Calu3 (cell line): ENCODE results near the gene GSE1. TPM values are rescaled to one million over a fixed set of nuclear protein-coding genes. Genes with fewer than 3 reads are reported as not detected.

Experiments used
- BruUV-seq: library from RNA; stranded (reverse); fragments of 400-500 nt; replicated peaks from 2 replicates; lab custom pipeline; 2021; lab: Mats Ljungman, UMichigan
- CTCF ChIA-PET: fragments of 300-600 bp; sonication (Branson Sonifier 250); formaldehyde crosslinking; loops from one replicate; lab custom pipeline; 2022; ENCODE audit warnings: antibody characterized with exemption; lab: Charles Lee
- DNase-seq: peaks from one replicate; pipeline ENCODE4 v3.0.0; 2022
- H3K27ac Mint-ChIP-seq: one replicate; pipeline ENCODE4 v1.8.0; 2022; ENCODE audit warnings: mixed read lengths; ENCODE audit not compliant: unreplicated experiment
- H3K27me3 Mint-ChIP-seq: one replicate; pipeline ENCODE4 v1.8.0; 2022; ENCODE audit warnings: mixed read lengths; ENCODE audit not compliant: unreplicated experiment
- H3K36me3 Mint-ChIP-seq: one replicate; pipeline ENCODE4 v1.8.0; 2022; ENCODE audit warnings: mild to moderate bottlenecking, moderate library complexity, mixed read lengths; ENCODE audit not compliant: insufficient read depth, unreplicated experiment
- H3K4me1 Mint-ChIP-seq: one replicate; pipeline ENCODE4 v1.8.0; 2022; ENCODE audit warnings: mild to moderate bottlenecking, low read depth, mixed read lengths; ENCODE audit not compliant: unreplicated experiment
- H3K4me3 Mint-ChIP-seq: one replicate; pipeline ENCODE4 v1.8.0; 2022; ENCODE audit warnings: mild to moderate bottlenecking, low read depth, moderate library complexity, mixed read lengths; ENCODE audit not compliant: unreplicated experiment
- H3K9me3 Mint-ChIP-seq: one replicate; pipeline ENCODE4 v1.8.0; 2022; ENCODE audit warnings: low read depth, mixed read lengths; ENCODE audit not compliant: unreplicated experiment
- intact Hi-C: fragments of 100-400 bp; cut with micrococcal nuclease; formaldehyde crosslinking; loops from one replicate; pipeline ENCODE4 v1.10.0; 2022; ENCODE audit not compliant: unreplicated experiment
- total RNA-seq: library from RNA; stranded (reverse); gene quantifications from 2 replicates; pipeline ENCODE4 v1.2.3, GENCODE V29; 2022
- TF ChIP-seq, protein P1 (sequence below): fragments of 200-600 bp; IDR thresholded peaks from one replicate; pipeline ENCODE4 v1.8.0; 2022; ENCODE audit warnings: antibody characterized with exemption; ENCODE audit not compliant: unreplicated experiment

GSE1 gene
- total RNA-seq, 1 experiment from 2014 or later, result 45.3 TPM

GRCh38 chr16:85652431-85653221, 39.5 kb downstream of the GSE1 start:
- Mint-ChIP-seq H3K27ac (peak overlapping the region; percentile 50), H3K36me3 (peaks cover 57% of the 10 kb centered on the region), H3K4me3 (no peak overlapping the region), H3K27me3 (no peaks in the 10 kb centered on the region), H3K9me3 (no peaks in the 10 kb centered on the region), H3K4me1 (peaks cover 19% of the 10 kb centered on the region)
- BruUV-seq, result no TSS peak
- TF ChIP-seq, protein P1, sequence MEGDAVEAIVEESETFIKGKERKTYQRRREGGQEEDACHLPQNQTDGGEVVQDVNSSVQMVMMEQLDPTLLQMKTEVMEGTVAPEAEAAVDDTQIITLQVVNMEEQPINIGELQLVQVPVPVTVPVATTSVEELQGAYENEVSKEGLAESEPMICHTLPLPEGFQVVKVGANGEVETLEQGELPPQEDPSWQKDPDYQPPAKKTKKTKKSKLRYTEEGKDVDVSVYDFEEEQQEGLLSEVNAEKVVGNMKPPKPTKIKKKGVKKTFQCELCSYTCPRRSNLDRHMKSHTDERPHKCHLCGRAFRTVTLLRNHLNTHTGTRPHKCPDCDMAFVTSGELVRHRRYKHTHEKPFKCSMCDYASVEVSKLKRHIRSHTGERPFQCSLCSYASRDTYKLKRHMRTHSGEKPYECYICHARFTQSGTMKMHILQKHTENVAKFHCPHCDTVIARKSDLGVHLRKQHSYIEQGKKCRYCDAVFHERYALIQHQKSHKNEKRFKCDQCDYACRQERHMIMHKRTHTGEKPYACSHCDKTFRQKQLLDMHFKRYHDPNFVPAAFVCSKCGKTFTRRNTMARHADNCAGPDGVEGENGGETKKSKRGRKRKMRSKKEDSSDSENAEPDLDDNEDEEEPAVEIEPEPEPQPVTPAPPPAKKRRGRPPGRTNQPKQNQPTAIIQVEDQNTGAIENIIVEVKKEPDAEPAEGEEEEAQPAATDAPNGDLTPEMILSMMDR, result no peak
- CTCF ChIA-PET, result no interaction called here
- DNase-seq, result peak; percentile 41
- intact Hi-C loops, result no loop called here

DNA sequence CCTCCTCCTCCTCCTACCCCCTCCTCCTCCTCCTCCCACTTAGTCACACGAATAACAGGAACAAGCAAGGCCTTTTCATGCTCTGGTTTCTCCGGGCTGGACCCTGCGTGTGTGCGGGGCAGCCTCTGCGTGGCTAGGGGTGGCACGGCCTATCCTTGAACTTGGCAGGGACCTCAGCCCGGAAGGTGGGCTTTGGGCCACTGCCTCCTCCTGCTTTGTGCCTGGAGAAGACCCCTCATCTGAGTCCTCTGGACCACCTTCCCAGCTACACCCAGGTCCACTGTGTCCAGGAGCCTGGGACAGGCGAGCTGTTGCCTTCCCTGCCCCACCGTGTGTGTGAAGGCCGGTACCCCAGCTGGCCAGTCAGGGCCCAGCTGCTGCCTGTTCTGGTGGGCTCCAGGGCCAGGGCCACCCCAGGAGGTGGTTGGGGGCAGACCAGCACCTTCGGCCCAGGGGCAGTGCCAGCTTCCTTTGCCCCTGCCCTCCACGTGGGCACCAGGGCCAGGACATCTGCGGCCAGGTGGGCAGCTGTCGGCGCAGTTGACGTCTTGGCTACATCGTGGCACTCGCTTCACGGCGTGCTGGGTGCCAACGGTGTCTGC, 40.3 kb downstream of the GSE1 start:
- TF ChIP-seq, protein P1, result no peak
- Mint-ChIP-seq H3K4me1 (peaks cover 19% of the 10 kb centered on the region), H3K27me3 (no peaks in the 10 kb centered on the region), H3K9me3 (no peaks in the 10 kb centered on the region), H3K4me3 (no peak overlapping the region), H3K36me3 (peaks cover 58% of the 10 kb centered on the region), H3K27ac (no peak overlapping the region)
- BruUV-seq, result no TSS peak
- CTCF ChIA-PET, result no interaction called here
- no peak for DNase-seq
- intact Hi-C loops, result no loop called here

DNA sequence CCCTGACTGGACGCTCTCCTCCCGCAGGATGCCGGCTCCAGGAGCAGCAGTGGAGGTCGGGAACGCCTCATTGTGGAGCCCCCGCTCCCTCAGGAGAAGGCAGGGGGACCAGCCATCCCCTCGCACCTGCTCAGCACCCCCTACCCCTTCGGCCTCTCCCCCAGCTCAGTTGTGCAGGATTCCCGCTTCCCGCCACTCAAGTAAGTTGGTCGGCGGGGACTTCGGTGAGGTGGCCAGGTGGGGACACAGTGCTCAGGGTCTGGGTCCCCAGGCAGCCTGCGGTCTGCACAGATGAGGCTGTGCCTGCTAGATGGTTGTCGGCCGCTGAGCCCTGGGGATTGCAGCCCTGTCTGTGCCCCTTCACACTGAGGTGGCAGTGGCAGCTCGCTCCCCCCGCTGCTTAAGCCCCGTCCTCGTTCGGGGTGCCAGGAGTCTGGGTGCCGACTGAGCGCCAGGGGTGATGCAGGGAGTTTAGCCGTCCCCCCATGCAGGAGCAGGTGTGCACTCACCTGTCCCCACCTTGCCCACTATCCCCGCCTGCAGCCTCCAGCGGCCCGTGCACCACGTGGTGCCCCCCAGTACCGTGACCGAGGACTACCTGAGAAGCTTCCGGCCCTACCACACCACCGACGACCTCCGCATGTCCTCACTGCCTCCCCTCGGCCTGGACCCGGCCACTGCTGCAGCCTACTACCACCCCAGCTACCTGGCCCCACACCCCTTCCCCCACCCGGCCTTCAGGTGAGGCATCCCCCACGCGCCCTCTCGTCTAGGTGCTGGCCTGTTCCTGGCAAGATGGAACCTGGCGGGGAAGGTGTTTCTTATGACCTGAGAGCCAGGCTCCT, 41.4 kb downstream of the GSE1 start:
- CTCF ChIA-PET, result interaction anchor here (0.6 kb wide), 1 partner anchor 35 kb away, joined by 4 read pairs; no protein-coding TSS in a partner anchor
- Mint-ChIP-seq H3K4me1 (peaks cover 13% of the 10 kb centered on the region), H3K27me3 (no peaks in the 10 kb centered on the region), H3K36me3 (peaks cover 62% of the 10 kb centered on the region), H3K4me3 (no peak overlapping the region), H3K27ac (no peak overlapping the region), H3K9me3 (no peaks in the 10 kb centered on the region)
- TF ChIP-seq, protein P1, result no peak
- BruUV-seq, result no TSS peak
- intact Hi-C loops, result no loop called here
- DNase-seq, result no peak
